ENCODE results near the gene KLHL26. TPM values are rescaled to one million over a fixed set of nuclear protein-coding genes. Genes with fewer than 3 reads are reported as not detected.

The KLHL26 gene
- total RNA-seq, 1 experiment from 2014 or later, result 17.1 TPM

GRCh38 chr19:18685597-18686190 lies 48.9 kb downstream of the KLHL26 start:
- no peaks in the 10 kb centered on the region for H3K9me3 ChIP-seq (ENCODE audit: control insufficient read depth in 1 of 2, insufficient read depth in 1 of 2, low read depth in 1 of 2, low read length in 2 of 2)
- no peak overlapping the region for H3K9ac ChIP-seq (ENCODE audit: low read length)
- no peak overlapping the region for H3K27ac ChIP-seq (ENCODE audit: low read depth, low read length)
- RAD21 ChIA-PET (ENCODE audit: low non-redundant PET in 1 of 2, low total read pairs in 2 of 2, uncharacterized antibody in 2 of 2, unreplicated experiment in 2 of 2), result no interaction called here
- no peaks in the 10 kb centered on the region for H3K27me3 ChIP-seq (ENCODE audit: insufficient read depth, low read length)
- H3K4me1 ChIP-seq (ENCODE audit: control insufficient read depth in 1 of 2, insufficient read depth in 2 of 2, low read length in 2 of 2), result peaks cover 11 to 31% of the 10 kb centered on the region in 2 experiments
- CTCF ChIA-PET, result interaction anchor here (1.3 kb wide), 1 partner anchor 96 kb away, joined by 3 read pairs; no protein-coding TSS in a partner anchor
- DNase-seq (ENCODE audit: low read depth, low spot score), result no peak
- POLR2A ChIA-PET, result no interaction called here
- H3K4me3 ChIP-seq (replicated peaks in 1 of 2; ENCODE audit: low read depth in 1 of 2, low read length in 2 of 2), result no peak overlapping the region
- no peaks in the 10 kb centered on the region for H3K9me2 ChIP-seq (ENCODE audit: insufficient read depth)
- H3K36me3 ChIP-seq (ENCODE audit: control insufficient read depth in 1 of 2, insufficient read depth in 2 of 2, low read length in 2 of 2), result no peaks in the 10 kb centered on the region
- intact Hi-C loops (cut with micrococcal nuclease), result no loop called here
- no peaks in the 10 kb centered on the region for H4K20me1 ChIP-seq (ENCODE audit: insufficient read depth)
- H3K79me2 ChIP-seq (ENCODE audit: insufficient read depth, low read length), result peaks cover 24% of the 10 kb centered on the region
- H2AFZ ChIP-seq (ENCODE audit: low read depth, low read length, poor library complexity, severe bottlenecking), result no peak overlapping the region
- no peak overlapping the region for H3K4me2 ChIP-seq (ENCODE audit: low read length)
- no TSS peak for BruUV-seq (replicated peaks)
- no peak for TF ChIP-seq EZH2 (IDR thresholded peaks at IDR 0.05)
- TF ChIP-seq ZFX (IDR thresholded peaks at IDR 0.05), result no peak
- TF ChIP-seq CBX3 (IDR thresholded peaks at IDR 0.05; ENCODE audit: low read depth), result no peak
- TF ChIP-seq EGR1 (IDR thresholded peaks at IDR 0.05; ENCODE audit: low read depth), result no peak
- TF ChIP-seq SRF (IDR thresholded peaks at IDR 0.05; ENCODE audit: low read depth), result no peak
- TF ChIP-seq FOSL1 (IDR thresholded peaks at IDR 0.05; ENCODE audit: low read depth), result no peak
- TF ChIP-seq, protein P1, sequence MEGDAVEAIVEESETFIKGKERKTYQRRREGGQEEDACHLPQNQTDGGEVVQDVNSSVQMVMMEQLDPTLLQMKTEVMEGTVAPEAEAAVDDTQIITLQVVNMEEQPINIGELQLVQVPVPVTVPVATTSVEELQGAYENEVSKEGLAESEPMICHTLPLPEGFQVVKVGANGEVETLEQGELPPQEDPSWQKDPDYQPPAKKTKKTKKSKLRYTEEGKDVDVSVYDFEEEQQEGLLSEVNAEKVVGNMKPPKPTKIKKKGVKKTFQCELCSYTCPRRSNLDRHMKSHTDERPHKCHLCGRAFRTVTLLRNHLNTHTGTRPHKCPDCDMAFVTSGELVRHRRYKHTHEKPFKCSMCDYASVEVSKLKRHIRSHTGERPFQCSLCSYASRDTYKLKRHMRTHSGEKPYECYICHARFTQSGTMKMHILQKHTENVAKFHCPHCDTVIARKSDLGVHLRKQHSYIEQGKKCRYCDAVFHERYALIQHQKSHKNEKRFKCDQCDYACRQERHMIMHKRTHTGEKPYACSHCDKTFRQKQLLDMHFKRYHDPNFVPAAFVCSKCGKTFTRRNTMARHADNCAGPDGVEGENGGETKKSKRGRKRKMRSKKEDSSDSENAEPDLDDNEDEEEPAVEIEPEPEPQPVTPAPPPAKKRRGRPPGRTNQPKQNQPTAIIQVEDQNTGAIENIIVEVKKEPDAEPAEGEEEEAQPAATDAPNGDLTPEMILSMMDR (IDR thresholded peaks at IDR 0.05 in 2 of 3, conservative IDR thresholded peaks at IDR 0.05 in 1 of 3; ENCODE audit: borderline replicate concordance in 1 of 3, insufficient read depth in 1 of 3, low read depth in 2 of 3, low read length in 2 of 3), result no peak
- no peak for TF ChIP-seq JUND (IDR thresholded peaks at IDR 0.05)
- no peak for TF ChIP-seq REST (IDR thresholded peaks at IDR 0.05; ENCODE audit: low read depth)
- TF ChIP-seq SIN3A (IDR thresholded peaks at IDR 0.05; ENCODE audit: low read depth), result no peak
- TF ChIP-seq TCF7L2 (IDR thresholded peaks at IDR 0.05; ENCODE audit: borderline replicate concordance, extremely low read depth, insufficient read depth, insufficient read length), result no peak
- TF ChIP-seq EZH2phosphoT487 (IDR thresholded peaks at IDR 0.05; ENCODE audit: borderline replicate concordance), result no peak
- ATAC-seq, result no peak

Measured in HCT116 (cell line).